ENCODE measurements around the gene ERCC6. TPM values are rescaled to one million over a fixed set of nuclear protein-coding genes. Genes with fewer than 3 reads are reported as not detected.

ERCC6 gene
- total and polyA plus RNA-seq, 7 donors: 2.7 to 19.3 (median 11.5) TPM

GRCh38 chr10:49571388-49571787 lies 32.5 kb upstream of the ERCC6 start:
- H3K4me3 ChIP-seq: no peak overlapping the region
- intact Hi-C loops (cut with DNase I): no loop called here
- no peak overlapping the region for H3K27ac ChIP-seq
- no peak for TF ChIP-seq CTCF (IDR thresholded peaks at IDR 0.05)
- no peaks in the 10 kb centered on the region for H3K27me3 ChIP-seq (ENCODE audit: insufficient read depth in 3 of 3, low read length in 2 of 3)
- 38 to 50% (median 49%) methylated on average over 2 of the region's 2 CpGs for WGBS, 3 donors
- no peak for ATAC-seq
- no peaks in the 10 kb centered on the region for H3K9me3 ChIP-seq
- DNase-seq: no peak
- no peaks in the 10 kb centered on the region for H3K4me1 ChIP-seq
- H3K36me3 ChIP-seq (ENCODE audit: insufficient read depth in 1 of 2, low read depth in 1 of 2): no peaks in the 10 kb centered on the region

GRCh38 chr10:49569031-49569631 lies 30.2 kb upstream of the ERCC6 start:
- H3K4me1 ChIP-seq: no peaks in the 10 kb centered on the region
- intact Hi-C loops (cut with DNase I): no loop called here
- no peak for DNase-seq
- ATAC-seq: no peak
- no peaks in the 10 kb centered on the region for H3K36me3 ChIP-seq (ENCODE audit: insufficient read depth in 1 of 2, low read depth in 1 of 2)
- no peak for TF ChIP-seq CTCF (IDR thresholded peaks at IDR 0.05)
- H3K4me3 ChIP-seq: no peak overlapping the region
- H3K9me3 ChIP-seq: no peaks in the 10 kb centered on the region
- peaks cover 0 to 5% (median 0%) of the 10 kb centered on the region in 3 donors for H3K27me3 ChIP-seq (ENCODE audit: insufficient read depth in 3 of 3, low read length in 2 of 3)
- no peak overlapping the region for H3K27ac ChIP-seq
- 53 to 60% (median 56%) methylated on average over 3 of the region's 3 CpGs for WGBS, 3 donors

GRCh38 chr10:49568235-49568634 lies 29.3 kb upstream of the ERCC6 start:
- peaks cover 0 to 14% (median 3%) of the 10 kb centered on the region in 3 donors for H3K27me3 ChIP-seq (ENCODE audit: insufficient read depth in 3 of 3, low read length in 2 of 3)
- intact Hi-C loops (cut with DNase I): no loop called here
- DNase-seq (no peak), ATAC-seq (no peak)
- no peak overlapping the region for H3K27ac ChIP-seq
- H3K4me1 ChIP-seq: no peaks in the 10 kb centered on the region
- no peak overlapping the region for H3K4me3 ChIP-seq
- no peaks in the 10 kb centered on the region for H3K36me3 ChIP-seq (ENCODE audit: insufficient read depth in 1 of 2, low read depth in 1 of 2)
- no peak for TF ChIP-seq CTCF (IDR thresholded peaks at IDR 0.05)
- H3K9me3 ChIP-seq: no peaks in the 10 kb centered on the region
- 59 to 74% (median 67%) methylated on average over 2 of the region's 2 CpGs for WGBS, 3 donors

- Histone ChIP-seq H3K9me3 (no peaks in the 10 kb centered on the region), H3K4me3 (no peak overlapping the region), H3K27me3 (ENCODE audit: insufficient read depth in 3 of 3, low read length in 2 of 3) (peaks cover 0 to 14% (median 3%) of the 10 kb centered on the region in 3 donors), H3K27ac (no peak overlapping the region), H3K36me3 (ENCODE audit: insufficient read depth in 1 of 2, low read depth in 1 of 2) (no peaks in the 10 kb centered on the region), H3K4me1 (no peaks in the 10 kb centered on the region)
- ATAC-seq: no peak
- intact Hi-C loops (cut with DNase I): no loop called here
- no peak for TF ChIP-seq CTCF (IDR thresholded peaks at IDR 0.05)
- 86 to 88% (median 87%) methylated on average over 1 of the region's 1 CpG for WGBS, 3 donors
- no peak for DNase-seq
Observed at GRCh38 chr10:49567810-49568209, 28.9 kb upstream of the ERCC6 start.

GRCh38 chr10:49564461-49565009 lies 25.6 kb upstream of the ERCC6 start:
- Histone ChIP-seq H3K9me3 (no peaks in the 10 kb centered on the region), H3K27ac (no peak overlapping the region), H3K27me3 (ENCODE audit: insufficient read depth in 3 of 3, low read length in 2 of 3) (peaks cover 0 to 16% (median 6%) of the 10 kb centered on the region in 3 donors), H3K4me3 (no peak overlapping the region), H3K4me1 (no peaks in the 10 kb centered on the region), H3K36me3 (ENCODE audit: insufficient read depth in 1 of 2, low read depth in 1 of 2) (no peaks in the 10 kb centered on the region)
- 77 to 84% (median 84%) methylated on average over 4 of the region's 4 CpGs for WGBS, 3 donors
- no peak for TF ChIP-seq CTCF (IDR thresholded peaks at IDR 0.05)
- no peak for ATAC-seq
- intact Hi-C loops (cut with DNase I): no loop called here
- no peak for DNase-seq

All from psoas muscle (tissue), 8 donors.